SU-DHL-6 (cell line): ENCODE measurements around the gene DYNC1I2.

Experiments
- EZH2phosphoT487 ChIP-seq: fragments of 200-600 bp; sonication (generic), shearing (Covaris generic); conservative IDR thresholded peaks from 2 replicates; pipeline ENCODE4 v1.6.1; 2018; ENCODE audit warnings: mild to moderate bottlenecking, antibody characterized with exemption, low read length, moderate library complexity, mixed read lengths
- TF ChIP-seq, protein P1 (sequence below): fragments of 200-600 bp; sonication (generic); IDR thresholded peaks from one replicate; pipeline ENCODE4 v1.5.1; 2017; ENCODE audit warnings: antibody characterized with exemption, mild to moderate bottlenecking, low read length, moderate library complexity; ENCODE audit not compliant: insufficient read depth, poor library complexity, severe bottlenecking

DNA sequence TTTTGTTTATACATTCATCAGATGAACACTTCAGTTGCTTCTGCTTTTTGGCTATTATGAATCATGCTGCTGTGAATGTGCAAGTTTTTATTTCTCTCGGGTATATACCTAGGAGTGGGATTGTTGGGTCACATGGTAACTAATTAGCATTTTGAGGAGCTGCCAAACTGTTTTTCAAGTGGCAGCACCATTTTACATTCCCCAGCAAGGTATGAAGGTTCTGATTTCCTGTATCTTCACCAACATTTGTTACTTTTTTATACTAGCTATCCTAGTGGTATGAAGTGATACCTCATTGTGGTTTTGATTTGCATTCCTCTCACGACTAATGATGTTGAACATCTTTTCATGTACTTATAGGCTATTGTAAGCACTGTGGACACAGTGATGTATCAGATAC is 53.9 kb downstream of the DYNC1I2 start:
- TF ChIP-seq, protein P1, sequence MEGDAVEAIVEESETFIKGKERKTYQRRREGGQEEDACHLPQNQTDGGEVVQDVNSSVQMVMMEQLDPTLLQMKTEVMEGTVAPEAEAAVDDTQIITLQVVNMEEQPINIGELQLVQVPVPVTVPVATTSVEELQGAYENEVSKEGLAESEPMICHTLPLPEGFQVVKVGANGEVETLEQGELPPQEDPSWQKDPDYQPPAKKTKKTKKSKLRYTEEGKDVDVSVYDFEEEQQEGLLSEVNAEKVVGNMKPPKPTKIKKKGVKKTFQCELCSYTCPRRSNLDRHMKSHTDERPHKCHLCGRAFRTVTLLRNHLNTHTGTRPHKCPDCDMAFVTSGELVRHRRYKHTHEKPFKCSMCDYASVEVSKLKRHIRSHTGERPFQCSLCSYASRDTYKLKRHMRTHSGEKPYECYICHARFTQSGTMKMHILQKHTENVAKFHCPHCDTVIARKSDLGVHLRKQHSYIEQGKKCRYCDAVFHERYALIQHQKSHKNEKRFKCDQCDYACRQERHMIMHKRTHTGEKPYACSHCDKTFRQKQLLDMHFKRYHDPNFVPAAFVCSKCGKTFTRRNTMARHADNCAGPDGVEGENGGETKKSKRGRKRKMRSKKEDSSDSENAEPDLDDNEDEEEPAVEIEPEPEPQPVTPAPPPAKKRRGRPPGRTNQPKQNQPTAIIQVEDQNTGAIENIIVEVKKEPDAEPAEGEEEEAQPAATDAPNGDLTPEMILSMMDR, result no peak
- no peak for TF ChIP-seq EZH2phosphoT487
